ENCODE measurements around the gene SEZ6.

GRCh38 chr17:28996554-28997096, 9.2 kb downstream of the SEZ6 start:
- TF ChIP-seq ZNF610 (tag by site-specific recombination; IDR thresholded peaks at IDR 0.05; ENCODE audit: borderline replicate concordance): no peak
- TF ChIP-seq, protein P1, sequence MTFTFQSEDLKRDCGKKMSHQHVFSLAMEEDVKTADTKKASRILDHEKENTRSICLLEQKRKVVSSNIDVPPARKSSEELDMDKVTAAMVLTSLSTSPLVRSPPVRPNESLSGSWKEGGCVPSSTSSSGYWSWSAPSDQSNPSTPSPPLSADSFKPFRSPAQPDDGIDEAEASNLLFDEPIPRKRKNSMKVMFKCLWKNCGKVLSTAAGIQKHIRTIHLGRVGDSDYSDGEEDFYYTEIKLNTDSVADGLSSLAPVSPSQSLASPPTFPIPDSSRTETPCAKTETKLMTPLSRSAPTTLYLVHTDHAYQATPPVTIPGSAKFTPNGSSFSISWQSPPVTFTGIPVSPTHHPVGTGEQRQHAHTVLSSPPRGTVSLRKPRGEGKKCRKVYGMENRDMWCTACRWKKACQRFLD (tag by site-specific recombination; IDR thresholded peaks at IDR 0.05): no peak
- TF ChIP-seq, protein P2, sequence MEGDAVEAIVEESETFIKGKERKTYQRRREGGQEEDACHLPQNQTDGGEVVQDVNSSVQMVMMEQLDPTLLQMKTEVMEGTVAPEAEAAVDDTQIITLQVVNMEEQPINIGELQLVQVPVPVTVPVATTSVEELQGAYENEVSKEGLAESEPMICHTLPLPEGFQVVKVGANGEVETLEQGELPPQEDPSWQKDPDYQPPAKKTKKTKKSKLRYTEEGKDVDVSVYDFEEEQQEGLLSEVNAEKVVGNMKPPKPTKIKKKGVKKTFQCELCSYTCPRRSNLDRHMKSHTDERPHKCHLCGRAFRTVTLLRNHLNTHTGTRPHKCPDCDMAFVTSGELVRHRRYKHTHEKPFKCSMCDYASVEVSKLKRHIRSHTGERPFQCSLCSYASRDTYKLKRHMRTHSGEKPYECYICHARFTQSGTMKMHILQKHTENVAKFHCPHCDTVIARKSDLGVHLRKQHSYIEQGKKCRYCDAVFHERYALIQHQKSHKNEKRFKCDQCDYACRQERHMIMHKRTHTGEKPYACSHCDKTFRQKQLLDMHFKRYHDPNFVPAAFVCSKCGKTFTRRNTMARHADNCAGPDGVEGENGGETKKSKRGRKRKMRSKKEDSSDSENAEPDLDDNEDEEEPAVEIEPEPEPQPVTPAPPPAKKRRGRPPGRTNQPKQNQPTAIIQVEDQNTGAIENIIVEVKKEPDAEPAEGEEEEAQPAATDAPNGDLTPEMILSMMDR (tag by site-specific recombination; IDR thresholded peaks at IDR 0.05): no peak
- TF ChIP-seq ZNF426 (tag by site-specific recombination; IDR thresholded peaks at IDR 0.05): no peak
- TF ChIP-seq ZSCAN30 (tag by site-specific recombination; IDR thresholded peaks at IDR 0.05): no peak
